ENCODE results near the gene GANAB. TPM values are rescaled to one million over a fixed set of nuclear protein-coding genes. Genes with fewer than 3 reads are reported as not detected.

GANAB gene
- total RNA-seq, 6 donors from 2014 or later: 82.3 to 240 (median 138) TPM

GRCh38 chr11:62615521-62615920 is 30.9 kb downstream of the GANAB start:
- 92 to 95% methylated on average over 4 to 7 of the region's 7 CpGs for WGBS, 2 donors

GRCh38 chr11:62614275-62614674 is 32.1 kb downstream of the GANAB start:
- DNase-seq: no peak
- Histone ChIP-seq H3K9me3 (no peaks in the 10 kb centered on the region), H3K4me1 (peaks cover 17 to 26% (median 20%) of the 10 kb centered on the region in 4 donors), H3K27me3 (no peaks in the 10 kb centered on the region), H3K4me3 (no peak overlapping the region), H3K27ac (peak overlapping the region in 3 of 4 donors; percentile 95 to 99 (median 99)), H3K36me3 (peaks cover 3 to 45% (median 15%) of the 10 kb centered on the region in 4 donors)
- ATAC-seq (ENCODE audit: low FRiP score in 2 of 2): no peak
- 82 to 84% methylated on average over 7 to 8 of the region's 8 CpGs for WGBS, 2 donors
- TF ChIP-seq CTCF (IDR thresholded peaks at IDR 0.05): no peak
- no peak for TF ChIP-seq POLR2A (IDR thresholded peaks at IDR 0.05)
- no peak for TF ChIP-seq POLR2AphosphoS5 (IDR thresholded peaks at IDR 0.05)
- TF ChIP-seq EP300 (IDR thresholded peaks at IDR 0.05): no peak

More at GRCh38 chr11:62615521-62615920, 30.9 kb downstream of the GANAB start:
- DNase-seq: peak in 1 of 2 donors; percentile 58
- no peak for TF ChIP-seq EP300 (IDR thresholded peaks at IDR 0.05)
- TF ChIP-seq POLR2AphosphoS5 (IDR thresholded peaks at IDR 0.05): no peak
- TF ChIP-seq CTCF (IDR thresholded peaks at IDR 0.05): no peak
- no peak for TF ChIP-seq POLR2A (IDR thresholded peaks at IDR 0.05)
- no peaks in the 10 kb centered on the region for H3K27me3 ChIP-seq
- H3K27ac ChIP-seq: no peak overlapping the region
- peaks cover 3 to 33% (median 15%) of the 10 kb centered on the region in 4 donors for H3K36me3 ChIP-seq
- ATAC-seq (ENCODE audit: low FRiP score in 2 of 2): no peak
- no peaks in the 10 kb centered on the region for H3K9me3 ChIP-seq
- H3K4me3 ChIP-seq: no peak overlapping the region
- peaks cover 18 to 29% (median 21%) of the 10 kb centered on the region in 4 donors for H3K4me1 ChIP-seq

DNA sequence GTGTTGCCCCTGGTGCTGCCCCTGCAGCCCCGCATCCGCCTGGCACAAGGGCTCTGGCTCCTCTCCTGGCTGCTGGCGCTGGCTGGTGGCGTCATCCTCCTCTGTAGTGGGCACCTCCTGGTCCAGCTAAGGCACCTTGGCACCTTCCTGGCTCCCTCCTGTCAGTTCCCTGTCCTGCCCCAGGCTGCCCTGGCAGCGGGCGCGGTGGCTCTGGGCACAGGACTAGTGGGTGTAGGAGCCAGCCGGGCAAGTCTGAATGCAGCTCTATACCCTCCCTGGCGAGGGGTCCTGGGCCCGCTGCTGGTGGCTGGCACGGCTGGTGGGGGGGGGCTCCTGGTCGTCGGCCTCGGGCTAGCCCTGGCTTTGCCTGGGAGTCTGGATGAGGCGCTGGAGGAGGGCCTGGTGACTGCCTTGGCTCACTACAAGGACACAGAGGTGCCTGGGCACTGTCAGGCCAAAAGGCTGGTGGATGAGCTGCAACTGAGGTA is 33.1 kb downstream of the GANAB start:
- Histone ChIP-seq H3K27ac (peak overlapping the region; percentile 95 to 99 (median 98)), H3K9me3 (no peaks in the 10 kb centered on the region), H3K4me3 (peak overlapping the region in 3 of 4 donors; percentile 66 to 95 (median 76)), H3K27me3 (no peaks in the 10 kb centered on the region), H3K36me3 (peaks cover 3 to 55% (median 19%) of the 10 kb centered on the region in 4 donors), H3K4me1 (peaks cover 17 to 27% (median 20%) of the 10 kb centered on the region in 4 donors)
- DNase-seq (peak in 1 of 2 donors; percentile 88), ATAC-seq (ENCODE audit: low FRiP score in 2 of 2) (peak in 1 of 2 donors; percentile 2)
- WGBS, 2 donors: 40% methylated on average over 2 of the region's 15 CpGs; no CpG with 5 or more reads in 1 of the 2 donors
- TF ChIP-seq EP300 (IDR thresholded peaks at IDR 0.05) (no peak), POLR2A (IDR thresholded peaks at IDR 0.05) (no peak), POLR2AphosphoS5 (IDR thresholded peaks at IDR 0.05) (no peak), CTCF (IDR thresholded peaks at IDR 0.05) (no peak)

- peaks cover 20 to 32% (median 21%) of the 10 kb centered on the region in 4 donors for H3K4me1 ChIP-seq
- DNase-seq: peak; percentile 90 to 97
- no peaks in the 10 kb centered on the region for H3K9me3 ChIP-seq
- peak within 1 kb of the TSS; percentile 95 to 99 (median 98) for H3K27ac ChIP-seq
- TF ChIP-seq POLR2AphosphoS5 (IDR thresholded peaks at IDR 0.05): peak; percentile 4 to 29
- peak; percentile 94 to 99 (median 96) for TF ChIP-seq CTCF (IDR thresholded peaks at IDR 0.05)
- TF ChIP-seq EP300 (IDR thresholded peaks at IDR 0.05): no peak
- peak in 1 of 4 donors; percentile 33 for TF ChIP-seq POLR2A (IDR thresholded peaks at IDR 0.05)
- peaks cover 3 to 61% (median 23%) of the 10 kb centered on the region in 4 donors for H3K36me3 ChIP-seq
- no peaks in the 10 kb centered on the region for H3K27me3 ChIP-seq
- WGBS, 2 donors: 6 to 7% methylated on average over 5 to 23 of the region's 91 CpGs
- H3K4me3 ChIP-seq: peak within 1 kb of the TSS; percentile 66 to 95 (median 78)
- peak; percentile 89 to 94 for ATAC-seq (ENCODE audit: low FRiP score in 2 of 2)
These were observed 33.8 kb downstream of the GANAB start, which contains the start of the genes EML3 and ROM1 for GRCh38 chr11:62612366-62613290. Gene EML3 (minus strand): TSS chr11:62612775. CDS start chr11:62612457, 318 bp downstream. Gene ROM1 (plus strand): TSS chr11:62613257. CDS start chr11:62613282, 25 bp downstream.

All from upper lobe of left lung (tissue), 6 donors.